Occipital lobe (tissue), 2 donors: ENCODE measurements around the gene ERLIN1. TPM values are rescaled to one million over a fixed set of nuclear protein-coding genes. Genes with fewer than 3 reads are reported as not detected.

Experiments
- DNase-seq: peaks from one replicate; lab custom pipeline; 2025; lab: John Stamatoyannopoulos, UW
- total RNA-seq: library from RNA; depleted of rRNA; stranded (reverse); fragments of >200 nt; gene quantifications from one replicate; pipeline ENCODE4 v1.2.3, GENCODE V29; 2014

The ERLIN1 gene
- total RNA-seq, 1 donor from 2014 or later: 9.8 TPM

GRCh38 chr10:100172349-100172748, 13.5 kb downstream of the ERLIN1 start:
- DNase-seq: no peak

GRCh38 chr10:100168313-100168643, 17.6 kb downstream of the ERLIN1 start:
- no peak for DNase-seq

GRCh38 chr10:100167553-100168312, 18.1 kb downstream of the ERLIN1 start:
- no peak for DNase-seq

- no peak for DNase-seq
Observed at GRCh38 chr10:100163704-100164621, 21.9 kb downstream of the ERLIN1 start.

- no peak for DNase-seq
Observed at GRCh38 chr10:100162696-100163095, 23.1 kb downstream of the ERLIN1 start.

GRCh38 chr10:100158044-100158805, 27.6 kb downstream of the ERLIN1 start:
- no peak for DNase-seq

GRCh38 chr10:100157156-100157555, 28.7 kb downstream of the ERLIN1 start:
- DNase-seq: no peak

GRCh38 chr10:100155936-100156335, 29.9 kb downstream of the ERLIN1 start:
- no peak for DNase-seq

- DNase-seq: no peak
Observed at GRCh38 chr10:100154666-100155065, 31.2 kb downstream of the ERLIN1 start.

GRCh38 chr10:100153239-100153825, 32.5 kb downstream of the ERLIN1 start:
- DNase-seq: no peak

- DNase-seq: no peak
Observed at GRCh38 chr10:100151723-100152300, 34.0 kb downstream of the ERLIN1 start.

GRCh38 chr10:100148353-100149211, 37.2 kb downstream of the ERLIN1 start:
- DNase-seq: peak; percentile 9

- no peak for DNase-seq
Observed at GRCh38 chr10:100146875-100147650, 38.8 kb downstream of the ERLIN1 start.

GRCh38 chr10:100146398-100146797, 39.4 kb downstream of the ERLIN1 start:
- no peak for DNase-seq

- no peak for DNase-seq
Observed at GRCh38 chr10:100143756-100144155, 42.1 kb downstream of the ERLIN1 start.

- no peak for DNase-seq
Observed at GRCh38 chr10:100141446-100142087, 44.3 kb downstream of the ERLIN1 start.

GRCh38 chr10:100140070-100140469, 45.8 kb downstream of the ERLIN1 start:
- DNase-seq: no peak

- DNase-seq: no peak
Observed at GRCh38 chr10:100138921-100139496, 46.8 kb downstream of the ERLIN1 start.
